Amygdala (tissue), 56 donors: Measurements from ENCODE around the gene FOCAD.

Experiments
- DNase-seq, 56 donors: peaks; one replicate each; lab custom pipeline; 2025; lab: John Stamatoyannopoulos, UW

Gene FOCAD

GRCh38 chr9:20784196-20784595, 100.1 kb downstream of the FOCAD start:
- no peak for DNase-seq

GRCh38 chr9:20786807-20787206, 102.7 kb downstream of the FOCAD start:
- no peak for DNase-seq

GRCh38 chr9:20788526-20789451, 104.7 kb downstream of the FOCAD start:
- no peak for DNase-seq

GRCh38 chr9:20790721-20791120, 106.7 kb downstream of the FOCAD start:
- DNase-seq, result no peak

GRCh38 chr9:20791682-20792081, 107.6 kb downstream of the FOCAD start:
- DNase-seq, result no peak

GRCh38 chr9:20804489-20805250, 120.6 kb downstream of the FOCAD start:
- no peak for DNase-seq

- DNase-seq, result peak in 17 of 56 donors; percentile 0 to 27 (median 6)
Observed at GRCh38 chr9:20805766-20806165, 121.7 kb downstream of the FOCAD start.

- no peak for DNase-seq
Observed at GRCh38 chr9:20808002-20808401, 123.9 kb downstream of the FOCAD start.

- no peak for DNase-seq
Observed at GRCh38 chr9:20811872-20812271, 127.8 kb downstream of the FOCAD start.

- DNase-seq, result no peak
Observed at GRCh38 chr9:20815923-20816703, 132.1 kb downstream of the FOCAD start.

GRCh38 chr9:20823051-20823450, 139.0 kb downstream of the FOCAD start:
- no peak for DNase-seq

GRCh38 chr9:20831028-20831427, 147.0 kb downstream of the FOCAD start:
- DNase-seq, result no peak

- DNase-seq, result no peak
Observed at GRCh38 chr9:20832775-20833174, 148.7 kb downstream of the FOCAD start.

- DNase-seq, result no peak
Observed at GRCh38 chr9:20835377-20836286, 151.6 kb downstream of the FOCAD start.

- DNase-seq, result no peak
Observed at GRCh38 chr9:20837166-20837565, 153.1 kb downstream of the FOCAD start.

- no peak for DNase-seq
Observed at GRCh38 chr9:20838218-20838617, 154.2 kb downstream of the FOCAD start.

GRCh38 chr9:20844916-20845315, 160.9 kb downstream of the FOCAD start:
- no peak for DNase-seq

GRCh38 chr9:20848490-20848889, 164.4 kb downstream of the FOCAD start:
- DNase-seq, result no peak

GRCh38 chr9:20853866-20854265, 169.8 kb downstream of the FOCAD start:
- no peak for DNase-seq

- no peak for DNase-seq
Observed at GRCh38 chr9:20854444-20854843, 170.4 kb downstream of the FOCAD start.
